ENCODE data around the gene KDM3B. TPM values are rescaled to one million over a fixed set of nuclear protein-coding genes. Genes with fewer than 3 reads are reported as not detected.

KDM3B gene
- total and polyA plus RNA-seq, 2 experiments from 2014 or later, result 25.8 to 86.6 TPM

- H3K36me3 ChIP-seq (ENCODE audit: insufficient read depth), result peaks cover 34% of the 10 kb centered on the region
- Mint-ChIP-seq H3K36me3 (ENCODE audit: low read depth) (peaks cover 62% of the 10 kb centered on the region), H3K4me1 (no peaks in the 10 kb centered on the region), H3K27me3 (ENCODE audit: insufficient read depth, low read depth, poor library complexity) (peaks cover 7% of the 10 kb centered on the region), H3K4me3 (no peak overlapping the region), H3K27ac (no peak overlapping the region), H3K9me3 (no peaks in the 10 kb centered on the region)
- H3K9me2 ChIP-seq (ENCODE audit: insufficient read depth), result no peaks in the 10 kb centered on the region
- peaks cover 4% of the 10 kb centered on the region for H4K20me1 ChIP-seq (replicated peaks; ENCODE audit: insufficient read depth)
- H3K27ac ChIP-seq (ENCODE audit: low read depth), result no peak overlapping the region
- H3F3A ChIP-seq (replicated peaks; ENCODE audit: low read depth), result 0 out of 2 replicates have a peak, but pooled peaks cover 4% of the 10 kb centered on the region
- H3K4me3 ChIP-seq, result no peak overlapping the region
- no peak overlapping the region for H3K4me2 ChIP-seq
- DNase-seq (ENCODE audit: low spot score) (no peak), ATAC-seq (no peak)
- H3K79me2 ChIP-seq (replicated peaks; ENCODE audit: insufficient read depth), result no peaks in the 10 kb centered on the region
- H3K27me3 ChIP-seq (ENCODE audit: insufficient read depth), result no peaks in the 10 kb centered on the region
- no peaks in the 10 kb centered on the region for H3K4me1 ChIP-seq (ENCODE audit: insufficient read depth)
- no peak overlapping the region for H2AFZ ChIP-seq
- TF ChIP-seq STAT1 (IDR thresholded peaks at IDR 0.05; ENCODE audit: unreplicated experiment), result no peak
- TF ChIP-seq ZNF114 (CRISPR knock-in tag; IDR thresholded peaks at IDR 0.05), result no peak
- TF ChIP-seq CTCF (conservative IDR thresholded peaks at IDR 0.05; ENCODE audit: low read depth in 2 of 2), result no peak
Measured at GRCh38 chr5:138382347-138382746, 29.9 kb downstream of the KDM3B start.

- Histone ChIP-seq H3K27ac (ENCODE audit: low read depth) (no peak overlapping the region), H3K36me3 (ENCODE audit: insufficient read depth) (peaks cover 34% of the 10 kb centered on the region), H3K27me3 (ENCODE audit: insufficient read depth) (no peaks in the 10 kb centered on the region), H2AFZ (no peak overlapping the region), H3F3A (replicated peaks; ENCODE audit: low read depth) (0 out of 2 replicates have a peak, but pooled peaks cover 4% of the 10 kb centered on the region), H3K4me2 (no peak overlapping the region), H3K9me2 (ENCODE audit: insufficient read depth) (no peaks in the 10 kb centered on the region), H3K4me1 (ENCODE audit: insufficient read depth) (no peaks in the 10 kb centered on the region), H3K4me3 (no peak overlapping the region), H3K79me2 (replicated peaks; ENCODE audit: insufficient read depth) (no peaks in the 10 kb centered on the region), H4K20me1 (replicated peaks; ENCODE audit: insufficient read depth) (peaks cover 3% of the 10 kb centered on the region)
- Mint-ChIP-seq H3K27ac (no peak overlapping the region), H3K27me3 (ENCODE audit: insufficient read depth, low read depth, poor library complexity) (peaks cover 7% of the 10 kb centered on the region), H3K9me3 (no peaks in the 10 kb centered on the region), H3K4me1 (no peaks in the 10 kb centered on the region), H3K4me3 (no peak overlapping the region), H3K36me3 (ENCODE audit: low read depth) (peaks cover 54% of the 10 kb centered on the region)
- ATAC-seq, result no peak
- no peak for DNase-seq (ENCODE audit: low spot score)
- TF ChIP-seq EZH2 (IDR thresholded peaks at IDR 0.05; ENCODE audit: low read depth, unreplicated experiment), result no peak
- TF ChIP-seq CREB1 (CRISPR knock-in tag; IDR thresholded peaks at IDR 0.05; ENCODE audit: low read depth), result no peak
- no peak for TF ChIP-seq ZNF331 (CRISPR knock-in tag; IDR thresholded peaks at IDR 0.05; ENCODE audit: low read depth)
- no peak for TF ChIP-seq CTCF (conservative IDR thresholded peaks at IDR 0.05; ENCODE audit: low read depth in 2 of 2)
- no peak for TF ChIP-seq STAT1 (IDR thresholded peaks at IDR 0.05; ENCODE audit: unreplicated experiment)
- TF ChIP-seq JUNB (IDR thresholded peaks at IDR 0.05; ENCODE audit: unreplicated experiment), result no peak
- TF ChIP-seq ETS1 (IDR thresholded peaks at IDR 0.05), result no peak
- no peak for TF ChIP-seq REST (IDR thresholded peaks at IDR 0.05; ENCODE audit: unreplicated experiment)
- no peak for TF ChIP-seq POLR2AphosphoS5 (IDR thresholded peaks at IDR 0.05; ENCODE audit: low read depth)
- TF ChIP-seq NANOG (IDR thresholded peaks at IDR 0.05; ENCODE audit: borderline replicate concordance), result no peak
Measured at GRCh38 chr5:138385660-138386059, 33.2 kb downstream of the KDM3B start.

All from GM23338 (cell line).